HEK293 (cell line): ENCODE measurements around the gene NCOA6.

ENCODE experiments used
- CTCF ChIP-seq: fragments of 450-650 bp; formaldehyde crosslinking; IDR thresholded peaks from 2 replicates; pipeline ENCODE4 v1.5.1; 2016; ENCODE audit warnings: missing biosample characterization, missing genetic modification characterization
- GLI4 ChIP-seq: fragments of 450-650 bp; formaldehyde crosslinking; IDR thresholded peaks from 2 replicates; pipeline ENCODE4 v1.5.1; 2016; ENCODE audit warnings: missing biosample characterization, missing genetic modification characterization
- ZBTB1 ChIP-seq: fragments of 450-650 bp; formaldehyde crosslinking; IDR thresholded peaks from 2 replicates; pipeline ENCODE4 v1.5.1; 2016; ENCODE audit warnings: missing biosample characterization, missing genetic modification characterization
- ZBTB20 ChIP-seq: fragments of 450-650 bp; formaldehyde crosslinking; IDR thresholded peaks from 2 replicates; pipeline ENCODE4 v1.5.1; 2016; ENCODE audit warnings: missing biosample characterization, missing genetic modification characterization
- ZFP41 ChIP-seq: fragments of 450-650 bp; formaldehyde crosslinking; IDR thresholded peaks from 2 replicates; pipeline ENCODE4 v1.5.1; 2016; ENCODE audit warnings: missing biosample characterization, missing genetic modification characterization, borderline replicate concordance
- ZNF221 ChIP-seq: fragments of 450-650 bp; formaldehyde crosslinking; IDR thresholded peaks from 2 replicates; pipeline ENCODE4 v1.5.1; 2017; ENCODE audit warnings: missing biosample characterization, missing genetic modification characterization, borderline replicate concordance
- ZNF23 ChIP-seq: fragments of 450-650 bp; formaldehyde crosslinking; IDR thresholded peaks from 2 replicates; pipeline ENCODE4 v1.5.1; 2016; ENCODE audit warnings: missing biosample characterization, missing genetic modification characterization, borderline replicate concordance
- ZNF292 ChIP-seq: fragments of 450-650 bp; formaldehyde crosslinking; IDR thresholded peaks from 2 replicates; pipeline ENCODE4 v1.5.1; 2016; ENCODE audit warnings: low read depth, missing biosample characterization, missing genetic modification characterization, borderline replicate concordance
- ZNF596 ChIP-seq: fragments of 450-650 bp; IDR thresholded peaks from 2 replicates; pipeline ENCODE4 v1.5.0; 2018; ENCODE audit warnings: missing biosample characterization, mild to moderate bottlenecking, missing genetic modification characterization, moderate library complexity
- ZSCAN23 ChIP-seq: fragments of 450-650 bp; formaldehyde crosslinking; IDR thresholded peaks from 2 replicates; pipeline ENCODE4 v1.5.1; 2016; ENCODE audit warnings: missing biosample characterization, missing genetic modification characterization
- TF ChIP-seq, protein P1 (sequence below): fragments of 450-650 bp; formaldehyde crosslinking; IDR thresholded peaks from 2 replicates; pipeline ENCODE4 v1.5.1; 2016; ENCODE audit warnings: missing biosample characterization, missing genetic modification characterization

GRCh38 chr20:34720266-34720665, 105.2 kb downstream of the NCOA6 start:
- TF ChIP-seq ZSCAN23 (tag by site-specific recombination) (no peak), ZNF221 (tag by site-specific recombination) (no peak), CTCF (tag by site-specific recombination) (no peak), ZBTB20 (tag by site-specific recombination) (no peak), ZNF596 (no peak), ZBTB1 (tag by site-specific recombination) (no peak), ZNF292 (tag by site-specific recombination) (no peak), GLI4 (tag by site-specific recombination) (no peak), ZFP41 (tag by site-specific recombination) (no peak), ZNF23 (tag by site-specific recombination) (no peak)
- TF ChIP-seq, protein P1, sequence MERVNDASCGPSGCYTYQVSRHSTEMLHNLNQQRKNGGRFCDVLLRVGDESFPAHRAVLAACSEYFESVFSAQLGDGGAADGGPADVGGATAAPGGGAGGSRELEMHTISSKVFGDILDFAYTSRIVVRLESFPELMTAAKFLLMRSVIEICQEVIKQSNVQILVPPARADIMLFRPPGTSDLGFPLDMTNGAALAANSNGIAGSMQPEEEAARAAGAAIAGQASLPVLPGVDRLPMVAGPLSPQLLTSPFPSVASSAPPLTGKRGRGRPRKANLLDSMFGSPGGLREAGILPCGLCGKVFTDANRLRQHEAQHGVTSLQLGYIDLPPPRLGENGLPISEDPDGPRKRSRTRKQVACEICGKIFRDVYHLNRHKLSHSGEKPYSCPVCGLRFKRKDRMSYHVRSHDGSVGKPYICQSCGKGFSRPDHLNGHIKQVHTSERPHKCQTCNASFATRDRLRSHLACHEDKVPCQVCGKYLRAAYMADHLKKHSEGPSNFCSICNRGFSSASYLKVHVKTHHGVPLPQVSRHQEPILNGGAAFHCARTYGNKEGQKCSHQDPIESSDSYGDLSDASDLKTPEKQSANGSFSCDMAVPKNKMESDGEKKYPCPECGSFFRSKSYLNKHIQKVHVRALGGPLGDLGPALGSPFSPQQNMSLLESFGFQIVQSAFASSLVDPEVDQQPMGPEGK (tag by site-specific recombination), result no peak
